ENCODE measurements around the gene VWDE.

The VWDE gene

DNA sequence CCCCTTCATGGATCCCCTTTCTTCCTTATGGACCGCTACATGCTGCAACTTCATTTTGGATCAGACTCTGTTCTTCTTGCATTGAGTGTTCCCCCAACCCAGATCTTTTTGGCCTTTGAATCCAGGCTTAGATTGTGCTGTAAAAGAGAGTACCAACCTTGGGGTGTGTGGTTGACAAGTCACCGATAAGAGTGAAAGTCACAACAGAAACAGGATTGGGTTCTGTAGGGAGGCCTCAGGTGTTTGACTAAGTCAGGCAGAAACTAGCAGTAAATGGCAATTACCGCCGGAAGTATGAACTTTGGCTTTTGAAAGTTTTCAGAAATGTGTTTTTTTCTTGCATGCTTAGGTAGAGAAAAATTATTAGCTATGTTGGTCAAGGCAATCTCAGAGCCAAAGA is 103.2 kb downstream of the VWDE start:
- DNase-seq, result peak; percentile 47
- Histone ChIP-seq H3K9me2 (replicated peaks; ENCODE audit: insufficient read depth, low read length) (no peaks in the 10 kb centered on the region), H3K27ac (ENCODE audit: low read length) (no peak overlapping the region), H4K20me1 (ENCODE audit: insufficient read depth, low read length) (no peaks in the 10 kb centered on the region), H2AFZ (ENCODE audit: low read length) (no peak overlapping the region), H3K4me2 (ENCODE audit: low read depth, low read length) (no peak overlapping the region), H3K36me3 (replicated peaks; ENCODE audit: insufficient read depth, low read length) (no peaks in the 10 kb centered on the region), H3F3A (ENCODE audit: insufficient read depth, low read length) (no peaks in the 10 kb centered on the region; the same call in 1 of the 2 replicates), H3K9ac (ENCODE audit: low read length) (no peak overlapping the region), H3K79me2 (ENCODE audit: low read length) (no peaks in the 10 kb centered on the region), H3K4me1 (ENCODE audit: low read length) (no peaks in the 10 kb centered on the region), H3K9me3 (replicated peaks; ENCODE audit: insufficient read depth, low read length) (no peaks in the 10 kb centered on the region), H3K4me3 (ENCODE audit: low read length) (no peak overlapping the region), H3K27me3 (replicated peaks; ENCODE audit: insufficient read depth, low read length) (peaks cover 6% of the 10 kb centered on the region; the same call in 1 of the 2 replicates)
- no peak for TF ChIP-seq EZH2phosphoT487 (IDR thresholded peaks at IDR 0.05; ENCODE audit: low read length)
- TF ChIP-seq, protein P1, sequence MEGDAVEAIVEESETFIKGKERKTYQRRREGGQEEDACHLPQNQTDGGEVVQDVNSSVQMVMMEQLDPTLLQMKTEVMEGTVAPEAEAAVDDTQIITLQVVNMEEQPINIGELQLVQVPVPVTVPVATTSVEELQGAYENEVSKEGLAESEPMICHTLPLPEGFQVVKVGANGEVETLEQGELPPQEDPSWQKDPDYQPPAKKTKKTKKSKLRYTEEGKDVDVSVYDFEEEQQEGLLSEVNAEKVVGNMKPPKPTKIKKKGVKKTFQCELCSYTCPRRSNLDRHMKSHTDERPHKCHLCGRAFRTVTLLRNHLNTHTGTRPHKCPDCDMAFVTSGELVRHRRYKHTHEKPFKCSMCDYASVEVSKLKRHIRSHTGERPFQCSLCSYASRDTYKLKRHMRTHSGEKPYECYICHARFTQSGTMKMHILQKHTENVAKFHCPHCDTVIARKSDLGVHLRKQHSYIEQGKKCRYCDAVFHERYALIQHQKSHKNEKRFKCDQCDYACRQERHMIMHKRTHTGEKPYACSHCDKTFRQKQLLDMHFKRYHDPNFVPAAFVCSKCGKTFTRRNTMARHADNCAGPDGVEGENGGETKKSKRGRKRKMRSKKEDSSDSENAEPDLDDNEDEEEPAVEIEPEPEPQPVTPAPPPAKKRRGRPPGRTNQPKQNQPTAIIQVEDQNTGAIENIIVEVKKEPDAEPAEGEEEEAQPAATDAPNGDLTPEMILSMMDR (IDR thresholded peaks at IDR 0.05; ENCODE audit: low read length), result no peak
- no peak for TF ChIP-seq EZH2 (optimal IDR thresholded peaks at IDR 0.05; ENCODE audit: low read depth, low read length)

DNA sequence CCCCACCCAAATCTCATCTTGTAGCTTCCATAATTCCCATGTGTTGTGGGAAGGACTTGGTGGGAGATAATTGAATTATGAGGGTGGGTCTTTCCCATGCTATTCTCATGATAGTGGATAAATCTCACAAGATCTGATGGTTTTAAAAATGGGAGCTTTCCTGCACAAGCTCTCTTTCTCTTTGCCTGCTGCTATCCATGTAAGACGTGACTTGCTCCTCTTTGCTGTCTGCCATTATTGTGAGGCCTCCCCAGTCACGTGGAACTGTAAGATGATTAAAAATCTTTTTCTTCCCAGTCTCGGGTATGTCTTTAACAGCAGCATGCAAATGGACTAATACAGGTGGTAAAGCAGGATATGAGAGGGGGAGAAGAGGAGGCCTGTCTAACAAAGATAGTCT is 104.3 kb downstream of the VWDE start:
- Histone ChIP-seq H3K9me3 (replicated peaks; ENCODE audit: insufficient read depth, low read length) (no peaks in the 10 kb centered on the region), H3K4me3 (ENCODE audit: low read length) (no peak overlapping the region), H3F3A (ENCODE audit: insufficient read depth, low read length) (no peaks in the 10 kb centered on the region; the same call in 1 of the 2 replicates), H3K4me2 (ENCODE audit: low read depth, low read length) (no peak overlapping the region), H3K27ac (ENCODE audit: low read length) (no peak overlapping the region), H2AFZ (ENCODE audit: low read length) (no peak overlapping the region), H3K36me3 (replicated peaks; ENCODE audit: insufficient read depth, low read length) (no peaks in the 10 kb centered on the region), H3K9ac (ENCODE audit: low read length) (no peak overlapping the region), H3K9me2 (replicated peaks; ENCODE audit: insufficient read depth, low read length) (no peaks in the 10 kb centered on the region), H3K4me1 (ENCODE audit: low read length) (no peaks in the 10 kb centered on the region), H3K27me3 (replicated peaks; ENCODE audit: insufficient read depth, low read length) (peaks cover 6% of the 10 kb centered on the region; the same call in 1 of the 2 replicates), H4K20me1 (ENCODE audit: insufficient read depth, low read length) (no peaks in the 10 kb centered on the region), H3K79me2 (ENCODE audit: low read length) (no peaks in the 10 kb centered on the region)
- DNase-seq, result no peak
- TF ChIP-seq, protein P1 (IDR thresholded peaks at IDR 0.05; ENCODE audit: low read length), result no peak
- TF ChIP-seq EZH2 (optimal IDR thresholded peaks at IDR 0.05; ENCODE audit: low read depth, low read length) (no peak), EZH2phosphoT487 (IDR thresholded peaks at IDR 0.05; ENCODE audit: low read length) (no peak)

DNA sequence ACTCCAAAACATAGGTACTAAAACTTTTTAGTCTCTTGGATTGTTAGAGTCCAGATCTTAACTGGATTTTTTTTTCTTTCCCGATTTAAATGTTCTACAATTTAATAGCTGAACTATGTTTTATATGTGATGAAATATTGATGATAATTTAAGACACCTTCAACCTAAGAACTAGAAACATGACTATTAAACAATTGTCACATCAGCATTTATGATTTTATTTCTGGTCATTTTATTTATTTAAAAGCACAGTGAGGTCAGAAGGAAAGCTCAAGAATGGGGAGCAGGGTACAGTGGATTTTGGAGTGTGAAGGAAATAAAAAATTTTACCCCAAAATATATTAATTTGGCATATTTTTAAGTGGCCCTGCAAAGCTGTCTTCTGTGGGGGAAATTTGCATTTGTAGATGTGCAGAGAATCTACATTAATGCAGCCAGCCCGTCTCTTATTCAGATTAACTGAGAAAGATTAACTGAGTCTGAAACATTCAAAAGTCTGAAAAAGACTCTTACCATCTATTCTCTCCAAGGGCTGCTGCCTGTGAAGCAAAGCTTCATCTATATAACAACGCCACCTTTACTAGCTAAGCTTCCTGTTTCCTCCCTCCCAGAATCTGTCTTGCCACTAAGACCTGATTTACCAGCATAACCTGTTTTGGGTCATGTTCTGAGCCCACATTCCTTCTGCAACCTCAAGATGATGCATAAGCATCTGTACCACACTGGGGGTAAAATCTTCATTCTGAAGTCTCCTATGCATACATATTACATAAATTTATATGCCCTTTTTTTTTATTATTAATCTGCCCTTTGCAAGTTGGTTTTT is 106.2 kb downstream of the VWDE start:
- Histone ChIP-seq H3K9me3 (replicated peaks; ENCODE audit: insufficient read depth, low read length) (no peaks in the 10 kb centered on the region), H3K27ac (ENCODE audit: low read length) (no peak overlapping the region), H3K9ac (ENCODE audit: low read length) (no peak overlapping the region), H4K20me1 (ENCODE audit: insufficient read depth, low read length) (no peaks in the 10 kb centered on the region), H3K4me2 (ENCODE audit: low read depth, low read length) (no peak overlapping the region), H3K9me2 (replicated peaks; ENCODE audit: insufficient read depth, low read length) (no peaks in the 10 kb centered on the region), H3K79me2 (ENCODE audit: low read length) (no peaks in the 10 kb centered on the region), H2AFZ (ENCODE audit: low read length) (no peak overlapping the region), H3K4me1 (ENCODE audit: low read length) (no peaks in the 10 kb centered on the region), H3F3A (ENCODE audit: insufficient read depth, low read length) (no peaks in the 10 kb centered on the region; the same call in 1 of the 2 replicates), H3K36me3 (replicated peaks; ENCODE audit: insufficient read depth, low read length) (no peaks in the 10 kb centered on the region), H3K4me3 (ENCODE audit: low read length) (no peak overlapping the region), H3K27me3 (replicated peaks; ENCODE audit: insufficient read depth, low read length) (peaks cover 6% of the 10 kb centered on the region; the same call in 1 of the 2 replicates)
- TF ChIP-seq EZH2 (optimal IDR thresholded peaks at IDR 0.05; ENCODE audit: low read depth, low read length), result no peak
- no peak for TF ChIP-seq EZH2phosphoT487 (IDR thresholded peaks at IDR 0.05; ENCODE audit: low read length)
- TF ChIP-seq, protein P1 (IDR thresholded peaks at IDR 0.05; ENCODE audit: low read length), result no peak
- DNase-seq, result no peak
